Fibroblast of lung (primary cell): ENCODE data around the gene C4orf17. TPM values are rescaled to one million over a fixed set of nuclear protein-coding genes. Genes with fewer than 3 reads are reported as not detected.

Source experiments
- DNase-seq, 2 donors: peaks; one replicate each; pipeline versions ENCODE4 v3.0.0 to v3.0.0-alpha.2; 2010; ENCODE audit warnings: low read depth in 2 of 2
- H2AFZ ChIP-seq: 2 replicates; pipeline ENCODE4 v1.5.1; 2012; ENCODE audit warnings: low read length, control low read depth, inconsistent platforms
- H3K27ac ChIP-seq: 2 replicates; pipeline ENCODE4 v1.5.1; 2011; ENCODE audit warnings: low read length, control low read depth; ENCODE audit not compliant: insufficient read depth
- H3K27me3 ChIP-seq: 2 replicates; pipeline ENCODE4 v1.5.1; 2011; ENCODE audit warnings: mild to moderate bottlenecking, low read length; ENCODE audit not compliant: control insufficient read depth, insufficient read depth
- H3K36me3 ChIP-seq: 2 replicates; pipeline ENCODE4 v1.5.1; 2011; ENCODE audit warnings: low read length; ENCODE audit not compliant: control insufficient read depth, insufficient read depth
- H3K4me1 ChIP-seq: 2 replicates; pipeline ENCODE4 v1.5.1; 2011; ENCODE audit warnings: low read length; ENCODE audit not compliant: control insufficient read depth, insufficient read depth; ENCODE audit errors: extremely low read depth
- H3K4me2 ChIP-seq: 2 replicates; pipeline ENCODE4 v1.5.1; 2011; ENCODE audit warnings: low read length, control low read depth; ENCODE audit not compliant: insufficient read depth; ENCODE audit errors: extremely low read depth
- H3K4me3 ChIP-seq, 4 experiments: fragments of 200-600 bp in 1 of 4; sonication (generic) in 1 of 4; replicated peaks in 1 of 4; 2 replicates each; pipeline ENCODE4 v1.5.1; 2011 to 2016; ENCODE audit warnings: low read length in 4 of 4, low read depth in 3 of 4, mild to moderate bottlenecking in 3 of 4, control low read depth in 2 of 4, inconsistent platforms in 1 of 4, mixed read lengths in 1 of 4; ENCODE audit not compliant: insufficient read depth in 1 of 4; ENCODE audit errors: control extremely low read depth in 1 of 4
- H3K79me2 ChIP-seq: 2 replicates; pipeline ENCODE4 v1.5.1; 2012; ENCODE audit warnings: mild to moderate bottlenecking, low read length, inconsistent platforms; ENCODE audit not compliant: control insufficient read depth, insufficient read depth
- H3K9ac ChIP-seq: 2 replicates; pipeline ENCODE4 v1.5.1; 2011; ENCODE audit warnings: mild to moderate bottlenecking, low read length, control low read depth; ENCODE audit not compliant: insufficient read depth
- H3K9me3 ChIP-seq: 2 replicates; pipeline ENCODE4 v1.5.1; 2012; ENCODE audit warnings: low read depth, low read length; ENCODE audit not compliant: control insufficient read depth, insufficient read depth
- H4K20me1 ChIP-seq: 2 replicates; pipeline ENCODE4 v1.5.1; 2011; ENCODE audit warnings: low read length; ENCODE audit not compliant: control insufficient read depth, insufficient read depth; ENCODE audit errors: extremely low read depth
- CTCF ChIP-seq, 2 donors: IDR thresholded peaks in 1 of 2; conservative IDR thresholded peaks in 1 of 2; 1 replicate in 1 of 2; 2 replicates in 1 of 2; pipeline ENCODE4 v1.5.1; 2011 to 2012; ENCODE audit warnings: low read length in 2 of 2, control low read depth in 1 of 2, inconsistent platforms in 1 of 2, low read depth in 1 of 2, mild to moderate bottlenecking in 1 of 2
- EZH2 ChIP-seq: IDR thresholded peaks from 2 replicates; pipeline ENCODE4 v1.5.1; 2012; ENCODE audit warnings: low read length, control low read depth, mild to moderate bottlenecking; ENCODE audit errors: missing control alignments
- polyA plus RNA-seq, 2 donors: library from polyadenylated mRNA; depleted of rRNA in 1 of 2; stranded (reverse) in 1 of 2; unstranded in 1 of 2; fragments of >200 nt; gene quantifications; 2 replicates each; pipeline ENCODE4 v1.2.1, GENCODE V29; 2011 to 2012; ENCODE audit warnings: missing spikeins in 1 of 2
- total RNA-seq: library from RNA; depleted of rRNA; stranded (reverse); fragments of >200 nt; gene quantifications from 2 replicates; pipeline ENCODE4 v1.2.1, GENCODE V29; 2014

The C4orf17 gene
- total and polyA plus RNA-seq, 2 donors (not counting 1 experiment from before 2014, with no cell fraction given) = not detected

- Histone ChIP-seq H3K27ac (no peak overlapping the region), H3K9ac (no peak overlapping the region), H3K27me3 (no peaks in the 10 kb centered on the region), H3K4me2 (no peak overlapping the region), H3K9me3 (no peaks in the 10 kb centered on the region), H3K36me3 (no peaks in the 10 kb centered on the region), H3K4me1 (no peaks in the 10 kb centered on the region), H4K20me1 (no peaks in the 10 kb centered on the region), H3K79me2 (no peaks in the 10 kb centered on the region), H3K4me3 (no peak overlapping the region), H2AFZ (no peak overlapping the region)
- no peak for TF ChIP-seq CTCF (conservative IDR thresholded peaks at IDR 0.05 in 1 of 2, IDR thresholded peaks at IDR 0.05 in 1 of 2; ENCODE audit: low read depth in 1 of 2, low read length in 2 of 2)
- TF ChIP-seq EZH2 = no peak
- DNase-seq = no peak
Observed at GRCh38 chr4:99507349-99507748, 3.5 kb upstream of the C4orf17 start.

GRCh38 chr4:99507762-99508161, 3.1 kb upstream of the C4orf17 start:
- Histone ChIP-seq H2AFZ (no peak overlapping the region), H4K20me1 (no peaks in the 10 kb centered on the region), H3K27me3 (no peaks in the 10 kb centered on the region), H3K9me3 (no peaks in the 10 kb centered on the region), H3K4me3 (no peak overlapping the region), H3K4me1 (no peaks in the 10 kb centered on the region), H3K27ac (no peak overlapping the region), H3K79me2 (no peaks in the 10 kb centered on the region), H3K4me2 (no peak overlapping the region), H3K9ac (no peak overlapping the region), H3K36me3 (no peaks in the 10 kb centered on the region)
- TF ChIP-seq CTCF (conservative IDR thresholded peaks at IDR 0.05 in 1 of 2, IDR thresholded peaks at IDR 0.05 in 1 of 2; ENCODE audit: low read depth in 1 of 2, low read length in 2 of 2) (no peak), EZH2 (no peak)
- DNase-seq = peak in 1 of 2 donors; percentile 6

GRCh38 chr4:99518601-99519295, 7.9 kb downstream of the C4orf17 start:
- Histone ChIP-seq H3K79me2 (no peaks in the 10 kb centered on the region), H4K20me1 (no peaks in the 10 kb centered on the region), H3K36me3 (no peaks in the 10 kb centered on the region), H3K9ac (no peak overlapping the region), H3K4me1 (no peaks in the 10 kb centered on the region), H2AFZ (no peak overlapping the region), H3K4me2 (no peak overlapping the region), H3K9me3 (no peaks in the 10 kb centered on the region), H3K27me3 (no peaks in the 10 kb centered on the region), H3K27ac (no peak overlapping the region), H3K4me3 (no peak overlapping the region)
- TF ChIP-seq CTCF (conservative IDR thresholded peaks at IDR 0.05 in 1 of 2, IDR thresholded peaks at IDR 0.05 in 1 of 2; ENCODE audit: low read depth in 1 of 2, low read length in 2 of 2) (no peak), EZH2 (no peak)
- no peak for DNase-seq
